Measurements from ENCODE around the gene PRKN.

- TF ChIP-seq POLR2A (IDR thresholded peaks at IDR 0.05) (no peak), CTCF (IDR thresholded peaks at IDR 0.05) (no peak)
These were observed 284.5 kb downstream of the PRKN start for GRCh38 chr6:162443101-162443500.

All from thyroid gland (tissue), 4 donors.